Endodermal cell (in vitro differentiated cells): ENCODE data around the gene IGLL5. TPM values are rescaled to one million over a fixed set of nuclear protein-coding genes. Genes with fewer than 3 reads are reported as not detected.

ENCODE experiments used
- DNase-seq: peaks from one replicate; pipeline ENCODE4 v3.0.0-alpha.2; 2017
- H3K27ac ChIP-seq: 2 replicates; pipeline ENCODE4 v1.5.1; 2013; ENCODE audit warnings: mild to moderate bottlenecking, low read depth, low read length, moderate library complexity
- H3K27me3 ChIP-seq: 2 replicates; pipeline ENCODE4 v1.6.1; 2013; ENCODE audit warnings: mild to moderate bottlenecking, low read length, moderate library complexity; ENCODE audit not compliant: insufficient read depth, control insufficient read depth, poor library complexity, severe bottlenecking
- H3K36me3 ChIP-seq: 2 replicates; pipeline ENCODE4 v1.7.0; 2013; ENCODE audit warnings: mild to moderate bottlenecking, low read length, moderate library complexity; ENCODE audit not compliant: control insufficient read depth, insufficient read depth
- H3K4me1 ChIP-seq: one replicate; pipeline ENCODE4 v1.7.0; 2013; ENCODE audit warnings: low read length; ENCODE audit not compliant: control insufficient read depth, insufficient read depth
- H3K4me3 ChIP-seq: 2 replicates; pipeline ENCODE4 v1.5.1; 2013; ENCODE audit warnings: mild to moderate bottlenecking, low read length, moderate library complexity
- H3K9ac ChIP-seq: 2 replicates; pipeline ENCODE4 v1.6.1; 2013; ENCODE audit warnings: mild to moderate bottlenecking, low read length, moderate library complexity; ENCODE audit not compliant: poor library complexity, severe bottlenecking; ENCODE audit errors: extremely low read depth
- H3K9me3 ChIP-seq: 2 replicates; pipeline ENCODE4 v1.6.1; 2013; ENCODE audit warnings: mild to moderate bottlenecking, low read length, moderate library complexity; ENCODE audit not compliant: control insufficient read depth
- H3K27ac Mint-ChIP-seq: 2 replicates; pipeline ENCODE4 v1.8.0; 2020; ENCODE audit warnings: mixed read lengths
- H3K27me3 Mint-ChIP-seq: 2 replicates; pipeline ENCODE4 v1.8.0; 2021; ENCODE audit warnings: mild to moderate bottlenecking, mixed read lengths; ENCODE audit not compliant: insufficient read depth
- H3K36me3 Mint-ChIP-seq: 2 replicates; pipeline ENCODE4 v1.8.0; 2020; ENCODE audit warnings: low read depth, mixed read lengths
- H3K4me1 Mint-ChIP-seq: 2 replicates; pipeline ENCODE4 v1.8.0; 2020; ENCODE audit warnings: mixed read lengths
- H3K4me3 Mint-ChIP-seq: 2 replicates; pipeline ENCODE4 v1.8.0; 2020; ENCODE audit warnings: mild to moderate bottlenecking, moderate library complexity, mixed read lengths
- H3K9me3 Mint-ChIP-seq: 2 replicates; pipeline ENCODE4 v1.8.0; 2020; ENCODE audit warnings: mild to moderate bottlenecking, mixed read lengths
- WGBS, 2 experiments: methylation state at CpG; one replicate each; pipeline versions ENCODE4 v1.1.5 to v1.1.7; 2013; ENCODE audit warnings: missing lambda C conversion rate in 2 of 2, mixed read lengths in 1 of 2; ENCODE audit not compliant: insufficient coverage in 1 of 2, insufficient read length in 1 of 2; 5-methylcytosine and 5-hydroxymethylcytosine counted together
- total RNA-seq, 2 donors: library from RNA; stranded (reverse); fragmentation: NEBNext Ultra II Directional in 1 of 2; extraction: Animal tissue kit (Norgen Biotek cat#: 25700) in 1 of 2; gene quantifications; 2 replicates in 1 of 2; 3 replicates in 1 of 2; pipeline ENCODE4 v1.2.1, GENCODE V29; 2021
- TF ChIP-seq, protein P1 (sequence below): fragments of 200-600 bp; sonication (generic); conservative IDR thresholded peaks from 2 replicates; pipeline ENCODE4 v1.5.0; 2021; ENCODE audit warnings: antibody characterized with exemption, mild to moderate bottlenecking

IGLL5 gene
- total RNA-seq, 2 donors from 2014 or later = not detected

GRCh38 chr22:22854466-22854865, 33.1 kb upstream of the IGLL5 start:
- no peak overlapping the region for H3K4me3 Mint-ChIP-seq
- H3K36me3 ChIP-seq = no peaks in the 10 kb centered on the region
- no peak overlapping the region for H3K9ac ChIP-seq
- TF ChIP-seq, protein P1, sequence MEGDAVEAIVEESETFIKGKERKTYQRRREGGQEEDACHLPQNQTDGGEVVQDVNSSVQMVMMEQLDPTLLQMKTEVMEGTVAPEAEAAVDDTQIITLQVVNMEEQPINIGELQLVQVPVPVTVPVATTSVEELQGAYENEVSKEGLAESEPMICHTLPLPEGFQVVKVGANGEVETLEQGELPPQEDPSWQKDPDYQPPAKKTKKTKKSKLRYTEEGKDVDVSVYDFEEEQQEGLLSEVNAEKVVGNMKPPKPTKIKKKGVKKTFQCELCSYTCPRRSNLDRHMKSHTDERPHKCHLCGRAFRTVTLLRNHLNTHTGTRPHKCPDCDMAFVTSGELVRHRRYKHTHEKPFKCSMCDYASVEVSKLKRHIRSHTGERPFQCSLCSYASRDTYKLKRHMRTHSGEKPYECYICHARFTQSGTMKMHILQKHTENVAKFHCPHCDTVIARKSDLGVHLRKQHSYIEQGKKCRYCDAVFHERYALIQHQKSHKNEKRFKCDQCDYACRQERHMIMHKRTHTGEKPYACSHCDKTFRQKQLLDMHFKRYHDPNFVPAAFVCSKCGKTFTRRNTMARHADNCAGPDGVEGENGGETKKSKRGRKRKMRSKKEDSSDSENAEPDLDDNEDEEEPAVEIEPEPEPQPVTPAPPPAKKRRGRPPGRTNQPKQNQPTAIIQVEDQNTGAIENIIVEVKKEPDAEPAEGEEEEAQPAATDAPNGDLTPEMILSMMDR = no peak
- 91 to 92% methylated on average over 8 of the region's 8 CpGs for WGBS, 2 experiments
- H3K27me3 Mint-ChIP-seq = peaks cover 69% of the 10 kb centered on the region
- H3K27ac ChIP-seq = no peak overlapping the region
- DNase-seq = no peak
- H3K27me3 ChIP-seq = peaks cover 47% of the 10 kb centered on the region
- H3K9me3 ChIP-seq = no peaks in the 10 kb centered on the region
- H3K9me3 Mint-ChIP-seq = no peaks in the 10 kb centered on the region
- no peaks in the 10 kb centered on the region for H3K4me1 Mint-ChIP-seq
- H3K4me3 ChIP-seq = no peak overlapping the region
- H3K27ac Mint-ChIP-seq = no peak overlapping the region
- H3K36me3 Mint-ChIP-seq = no peaks in the 10 kb centered on the region
- H3K4me1 ChIP-seq = peaks cover 4% of the 10 kb centered on the region

DNA sequence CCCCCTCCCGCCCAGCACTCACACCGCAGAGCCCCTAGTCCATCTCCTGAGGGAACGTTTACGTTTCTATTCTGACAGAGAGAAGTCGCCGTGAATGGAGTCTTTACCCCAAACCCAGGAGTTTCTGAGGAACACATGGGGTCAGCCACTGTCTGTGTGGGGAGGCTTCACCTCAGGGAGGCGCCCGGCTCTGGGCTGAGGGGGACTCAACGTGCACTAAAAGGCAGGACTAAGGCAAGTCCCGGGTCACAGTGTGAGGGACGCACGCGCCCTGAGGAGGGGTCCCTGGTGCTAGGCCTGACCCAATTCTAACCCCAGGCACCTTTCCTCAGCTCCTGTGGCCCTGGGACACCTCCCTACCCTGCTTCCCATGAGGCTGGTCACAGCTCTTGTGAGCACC, 32.5 kb upstream of the IGLL5 start:
- H3K27me3 Mint-ChIP-seq = peaks cover 73% of the 10 kb centered on the region
- no peak overlapping the region for H3K4me3 Mint-ChIP-seq
- Histone ChIP-seq H3K27me3 (peaks cover 53% of the 10 kb centered on the region), H3K9me3 (no peaks in the 10 kb centered on the region), H3K36me3 (no peaks in the 10 kb centered on the region), H3K27ac (no peak overlapping the region), H3K4me3 (no peak overlapping the region), H3K9ac (no peak overlapping the region), H3K4me1 (peaks cover 4% of the 10 kb centered on the region)
- DNase-seq = no peak
- WGBS, 2 experiments = 85 to 86% methylated on average over 4 to 13 of the region's 13 CpGs
- TF ChIP-seq, protein P1 = no peak
- no peak overlapping the region for H3K27ac Mint-ChIP-seq
- no peaks in the 10 kb centered on the region for H3K9me3 Mint-ChIP-seq
- no peaks in the 10 kb centered on the region for H3K36me3 Mint-ChIP-seq
- H3K4me1 Mint-ChIP-seq = no peaks in the 10 kb centered on the region

- H3K9ac ChIP-seq = no peak overlapping the region
- DNase-seq = peak; percentile 85
- H3K27ac ChIP-seq = no peak overlapping the region
- H3K36me3 ChIP-seq = no peaks in the 10 kb centered on the region
- TF ChIP-seq, protein P1 = peak; percentile 86
- WGBS, 2 experiments = 45 to 74% methylated on average over 2 to 5 of the region's 5 CpGs
- no peaks in the 10 kb centered on the region for H3K9me3 Mint-ChIP-seq
- no peaks in the 10 kb centered on the region for H3K36me3 Mint-ChIP-seq
- no peaks in the 10 kb centered on the region for H3K4me1 Mint-ChIP-seq
- H3K9me3 ChIP-seq = no peaks in the 10 kb centered on the region
- no peak overlapping the region for H3K4me3 ChIP-seq
- H3K4me3 Mint-ChIP-seq = no peak overlapping the region
- H3K27ac Mint-ChIP-seq = no peak overlapping the region
- peaks cover 74% of the 10 kb centered on the region for H3K27me3 Mint-ChIP-seq
- peaks cover 54% of the 10 kb centered on the region for H3K27me3 ChIP-seq
- H3K4me1 ChIP-seq = peaks cover 4% of the 10 kb centered on the region
These were observed 31.9 kb upstream of the IGLL5 start for GRCh38 chr22:22855617-22856308.
